GM23338 (cell line): Measurements from ENCODE around the gene MYO15B. TPM values are rescaled to one million over a fixed set of nuclear protein-coding genes. Genes with fewer than 3 reads are reported as not detected.

Experiments used
- ATAC-seq: fragments of 200-7000 bp; cut with Tn5 transposase; 3 replicates; pipeline ENCODE4 v1.9.1; 2020
- DNase-seq: peaks from one replicate; pipeline ENCODE4 v3.0.0-alpha.2; 2015; ENCODE audit warnings: low spot score
- H2AFZ ChIP-seq: fragments of 200-600 bp; sonication (generic); 2 replicates; pipeline ENCODE4 v1.8.0; 2016; ENCODE audit warnings: antibody characterized with exemption, mild to moderate bottlenecking, moderate library complexity
- H3F3A ChIP-seq: fragments of 200-600 bp; sonication (generic); replicated peaks from 2 replicates; pipeline ENCODE4 v1.8.0; 2017; ENCODE audit warnings: antibody characterized with exemption, mixed run types, low read depth
- H3K27ac ChIP-seq: fragments of 200-600 bp; sonication (generic); 2 replicates; pipeline ENCODE4 v1.6.1; 2016; ENCODE audit warnings: low read depth
- H3K27me3 ChIP-seq: fragments of 200-600 bp; sonication (generic); 2 replicates; pipeline ENCODE4 v1.8.0; 2016; ENCODE audit warnings: mild to moderate bottlenecking, mixed run types, moderate library complexity; ENCODE audit not compliant: insufficient read depth
- H3K36me3 ChIP-seq: fragments of 200-600 bp; sonication (generic); 2 replicates; pipeline ENCODE4 v1.8.0; 2016; ENCODE audit warnings: mild to moderate bottlenecking; ENCODE audit not compliant: insufficient read depth
- H3K4me1 ChIP-seq: fragments of 200-600 bp; sonication (generic); 2 replicates; pipeline ENCODE4 v1.8.0; 2016; ENCODE audit warnings: mild to moderate bottlenecking, moderate library complexity; ENCODE audit not compliant: insufficient read depth
- H3K4me2 ChIP-seq: fragments of 200-600 bp; sonication (generic); 2 replicates; pipeline ENCODE4 v1.7.1; 2017; ENCODE audit warnings: mixed run types
- H3K4me3 ChIP-seq: fragments of 200-600 bp; sonication (generic); 2 replicates; pipeline ENCODE4 v1.6.1; 2016; ENCODE audit warnings: mixed run types
- H3K79me2 ChIP-seq: fragments of 200-600 bp; sonication (generic); replicated peaks from 2 replicates; pipeline ENCODE4 v1.8.0; 2017; ENCODE audit warnings: mild to moderate bottlenecking; ENCODE audit not compliant: insufficient read depth
- H3K9me2 ChIP-seq: fragments of 200-600 bp; sonication (generic); 2 replicates; pipeline ENCODE4 v1.8.0; 2017; ENCODE audit not compliant: insufficient read depth
- H4K20me1 ChIP-seq: fragments of 200-600 bp; sonication (generic); replicated peaks from 2 replicates; pipeline ENCODE4 v1.8.0; 2017; ENCODE audit warnings: mild to moderate bottlenecking; ENCODE audit not compliant: insufficient read depth
- H3K27ac Mint-ChIP-seq: 2 replicates; pipeline ENCODE4 v1.8.0; 2020; ENCODE audit warnings: inconsistent platforms, mild to moderate bottlenecking, moderate library complexity, mixed read lengths
- H3K27me3 Mint-ChIP-seq: 3 replicates; pipeline ENCODE4 v1.8.0; 2022; ENCODE audit warnings: low read depth, mild to moderate bottlenecking, moderate library complexity, mixed read lengths, inconsistent platforms; ENCODE audit not compliant: insufficient read depth, poor library complexity
- H3K36me3 Mint-ChIP-seq: 3 replicates; pipeline ENCODE4 v1.8.0; 2021; ENCODE audit warnings: low read depth, mild to moderate bottlenecking, inconsistent platforms, moderate library complexity, mixed read lengths
- H3K4me1 Mint-ChIP-seq: 3 replicates; pipeline ENCODE4 v1.8.0; 2020; ENCODE audit warnings: mild to moderate bottlenecking, inconsistent platforms, mixed read lengths
- H3K4me3 Mint-ChIP-seq: 3 replicates; pipeline ENCODE4 v1.8.0; 2021; ENCODE audit warnings: moderate library complexity, mild to moderate bottlenecking, inconsistent platforms, mixed read lengths
- H3K9me3 Mint-ChIP-seq: 3 replicates; pipeline ENCODE4 v1.8.0; 2020; ENCODE audit warnings: moderate library complexity, mild to moderate bottlenecking, inconsistent platforms, mixed read lengths
- EZH2phosphoT487 ChIP-seq: fragments of 200-600 bp; sonication (generic); IDR thresholded peaks from one replicate; pipeline ENCODE4 v1.8.1; 2018; ENCODE audit warnings: antibody characterized with exemption; ENCODE audit not compliant: unreplicated experiment
- NANOG ChIP-seq: IDR thresholded peaks from 2 replicates; pipeline ENCODE4 v1.6.1; 2016; ENCODE audit warnings: antibody characterized with exemption, borderline replicate concordance
- POLR2AphosphoS5 ChIP-seq: IDR thresholded peaks from 2 replicates; pipeline ENCODE4 v1.6.1; 2016; ENCODE audit warnings: antibody characterized with exemption, low read depth
- STAT1 ChIP-seq: IDR thresholded peaks from one replicate; pipeline ENCODE4 v1.6.1; 2016; ENCODE audit warnings: antibody characterized with exemption; ENCODE audit not compliant: unreplicated experiment
- polyA plus RNA-seq: library from polyadenylated mRNA; unstranded; fragments of >200 nt; fragmentation: Nextera tagmentation; extraction: Ambion mirVana; gene quantifications from 2 replicates; pipeline ENCODE4 v1.2.1, GENCODE V29; 2016
- total RNA-seq: library from RNA; depleted of rRNA; stranded (reverse); fragments of >200 nt; shearing (Covaris generic); gene quantifications from 2 replicates; pipeline ENCODE4 v1.2.3, GENCODE V29; 2014
- TF ChIP-seq, protein P1 (sequence below): fragments of 250-450 bp; sonication (Bioruptor Pico); IDR thresholded peaks from 2 replicates; pipeline ENCODE4 v1.5.0; 2020; ENCODE audit warnings: mild to moderate bottlenecking, moderate library complexity
- TF ChIP-seq, protein P2 (sequence below): IDR thresholded peaks from 2 replicates; pipeline ENCODE4 v1.6.1; 2016; ENCODE audit warnings: antibody characterized with exemption
- TF ChIP-seq, protein P3 (sequence below), 2 experiments: fragments of 200-600 bp in 1 of 2; sonication (generic) in 1 of 2; conservative IDR thresholded peaks; 2 replicates each; pipeline versions ENCODE4 v1.5.1 to v1.6.1; 2016 to 2017; ENCODE audit warnings: antibody characterized with exemption in 2 of 2, low read depth in 2 of 2, mild to moderate bottlenecking in 2 of 2, moderate library complexity in 1 of 2

The MYO15B gene
- total and polyA plus RNA-seq, 2 experiments from 2014 or later: 6.6 to 12.4 TPM

DNA sequence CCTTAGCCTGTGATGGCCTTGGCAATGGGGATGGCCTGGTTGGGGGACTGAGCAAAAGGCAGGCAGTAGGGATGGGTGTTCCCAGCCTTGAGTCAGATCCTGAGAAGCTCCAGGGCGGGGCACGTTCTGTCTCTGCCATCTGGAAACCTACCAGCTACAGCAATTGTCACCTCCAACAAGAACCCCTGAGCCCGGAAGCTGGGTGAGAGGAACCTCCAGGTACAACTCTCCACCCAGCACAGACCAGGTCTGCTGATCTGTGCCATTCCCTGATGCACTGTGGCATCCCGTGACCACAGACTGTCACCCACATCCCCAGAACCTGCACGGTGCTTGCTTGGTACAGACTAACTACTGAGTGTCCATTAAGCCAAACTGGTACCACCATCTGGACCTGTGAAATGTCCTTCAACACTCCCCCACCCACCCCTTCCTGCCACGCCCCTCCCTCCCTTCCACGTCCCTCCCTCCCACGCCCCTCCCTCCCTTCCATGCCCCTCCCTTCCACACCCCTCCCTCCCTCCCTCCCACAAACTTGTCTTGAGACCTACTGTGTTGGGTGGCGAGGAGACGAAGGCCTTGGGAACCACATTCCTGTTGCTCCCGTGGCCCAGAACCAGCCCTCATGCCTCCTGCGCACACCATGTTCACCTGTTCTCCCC, 16.6 kb downstream of the MYO15B start:
- Histone ChIP-seq H3K27me3 (no peaks in the 10 kb centered on the region), H3K4me1 (no peaks in the 10 kb centered on the region), H3F3A (no peaks in the 10 kb centered on the region), H3K36me3 (no peaks in the 10 kb centered on the region), H3K27ac (no peak overlapping the region), H4K20me1 (no peaks in the 10 kb centered on the region), H3K9me2 (no peaks in the 10 kb centered on the region), H3K4me3 (no peak overlapping the region), H3K4me2 (no peak overlapping the region), H2AFZ (no peak overlapping the region), H3K79me2 (no peaks in the 10 kb centered on the region)
- DNase-seq (no peak), ATAC-seq (no peak)
- Mint-ChIP-seq H3K9me3 (no peaks in the 10 kb centered on the region), H3K36me3 (no peaks in the 10 kb centered on the region; the same call in 2 of the 3 replicates), H3K27ac (no peak overlapping the region), H3K4me1 (no peaks in the 10 kb centered on the region), H3K4me3 (no peak overlapping the region), H3K27me3 (peaks cover 15% of the 10 kb centered on the region)
- TF ChIP-seq, protein P1, sequence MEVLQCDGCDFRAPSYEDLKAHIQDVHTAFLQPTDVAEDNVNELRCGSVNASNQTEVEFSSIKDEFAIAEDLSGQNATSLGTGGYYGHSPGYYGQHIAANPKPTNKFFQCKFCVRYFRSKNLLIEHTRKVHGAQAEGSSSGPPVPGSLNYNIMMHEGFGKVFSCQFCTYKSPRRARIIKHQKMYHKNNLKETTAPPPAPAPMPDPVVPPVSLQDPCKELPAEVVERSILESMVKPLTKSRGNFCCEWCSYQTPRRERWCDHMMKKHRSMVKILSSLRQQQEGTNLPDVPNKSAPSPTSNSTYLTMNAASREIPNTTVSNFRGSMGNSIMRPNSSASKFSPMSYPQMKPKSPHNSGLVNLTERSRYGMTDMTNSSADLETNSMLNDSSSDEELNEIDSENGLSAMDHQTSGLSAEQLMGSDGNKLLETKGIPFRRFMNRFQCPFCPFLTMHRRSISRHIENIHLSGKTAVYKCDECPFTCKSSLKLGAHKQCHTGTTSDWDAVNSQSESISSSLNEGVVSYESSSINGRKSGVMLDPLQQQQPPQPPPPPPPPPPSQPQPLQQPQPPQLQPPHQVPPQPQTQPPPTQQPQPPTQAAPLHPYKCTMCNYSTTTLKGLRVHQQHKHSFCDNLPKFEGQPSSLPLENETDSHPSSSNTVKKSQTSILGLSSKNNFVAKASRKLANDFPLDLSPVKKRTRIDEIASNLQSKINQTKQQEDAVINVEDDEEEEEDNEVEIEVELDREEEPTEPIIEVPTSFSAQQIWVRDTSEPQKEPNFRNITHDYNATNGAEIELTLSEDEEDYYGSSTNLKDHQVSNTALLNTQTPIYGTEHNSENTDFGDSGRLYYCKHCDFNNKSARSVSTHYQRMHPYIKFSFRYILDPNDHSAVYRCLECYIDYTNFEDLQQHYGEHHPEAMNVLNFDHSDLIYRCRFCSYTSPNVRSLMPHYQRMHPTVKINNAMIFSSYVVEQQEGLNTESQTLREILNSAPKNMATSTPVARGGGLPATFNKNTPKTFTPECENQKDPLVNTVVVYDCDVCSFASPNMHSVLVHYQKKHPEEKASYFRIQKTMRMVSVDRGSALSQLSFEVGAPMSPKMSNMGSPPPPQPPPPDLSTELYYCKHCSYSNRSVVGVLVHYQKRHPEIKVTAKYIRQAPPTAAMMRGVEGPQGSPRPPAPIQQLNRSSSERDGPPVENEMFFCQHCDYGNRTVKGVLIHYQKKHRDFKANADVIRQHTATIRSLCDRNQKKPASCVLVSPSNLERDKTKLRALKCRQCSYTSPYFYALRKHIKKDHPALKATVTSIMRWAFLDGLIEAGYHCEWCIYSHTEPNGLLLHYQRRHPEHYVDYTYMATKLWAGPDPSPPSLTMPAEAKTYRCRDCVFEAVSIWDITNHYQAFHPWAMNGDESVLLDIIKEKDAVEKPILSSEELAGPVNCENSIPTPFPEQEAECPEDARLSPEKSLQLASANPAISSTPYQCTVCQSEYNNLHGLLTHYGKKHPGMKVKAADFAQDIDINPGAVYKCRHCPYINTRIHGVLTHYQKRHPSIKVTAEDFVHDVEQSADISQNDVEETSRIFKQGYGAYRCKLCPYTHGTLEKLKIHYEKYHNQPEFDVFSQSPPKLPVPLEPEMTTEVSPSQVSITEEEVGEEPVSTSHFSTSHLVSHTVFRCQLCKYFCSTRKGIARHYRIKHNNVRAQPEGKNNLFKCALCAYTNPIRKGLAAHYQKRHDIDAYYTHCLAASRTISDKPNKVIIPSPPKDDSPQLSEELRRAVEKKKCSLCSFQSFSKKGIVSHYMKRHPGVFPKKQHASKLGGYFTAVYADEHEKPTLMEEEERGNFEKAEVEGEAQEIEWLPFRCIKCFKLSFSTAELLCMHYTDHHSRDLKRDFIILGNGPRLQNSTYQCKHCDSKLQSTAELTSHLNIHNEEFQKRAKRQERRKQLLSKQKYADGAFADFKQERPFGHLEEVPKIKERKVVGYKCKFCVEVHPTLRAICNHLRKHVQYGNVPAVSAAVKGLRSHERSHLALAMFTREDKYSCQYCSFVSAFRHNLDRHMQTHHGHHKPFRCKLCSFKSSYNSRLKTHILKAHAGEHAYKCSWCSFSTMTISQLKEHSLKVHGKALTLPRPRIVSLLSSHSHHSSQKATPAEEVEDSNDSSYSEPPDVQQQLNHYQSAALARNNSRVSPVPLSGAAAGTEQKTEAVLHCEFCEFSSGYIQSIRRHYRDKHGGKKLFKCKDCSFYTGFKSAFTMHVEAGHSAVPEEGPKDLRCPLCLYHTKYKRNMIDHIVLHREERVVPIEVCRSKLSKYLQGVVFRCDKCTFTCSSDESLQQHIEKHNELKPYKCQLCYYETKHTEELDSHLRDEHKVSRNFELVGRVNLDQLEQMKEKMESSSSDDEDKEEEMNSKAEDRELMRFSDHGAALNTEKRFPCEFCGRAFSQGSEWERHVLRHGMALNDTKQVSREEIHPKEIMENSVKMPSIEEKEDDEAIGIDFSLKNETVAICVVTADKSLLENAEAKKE: no peak
- TF ChIP-seq STAT1 (no peak), POLR2AphosphoS5 (no peak), NANOG (no peak), EZH2phosphoT487 (no peak)
- TF ChIP-seq, protein P2, sequence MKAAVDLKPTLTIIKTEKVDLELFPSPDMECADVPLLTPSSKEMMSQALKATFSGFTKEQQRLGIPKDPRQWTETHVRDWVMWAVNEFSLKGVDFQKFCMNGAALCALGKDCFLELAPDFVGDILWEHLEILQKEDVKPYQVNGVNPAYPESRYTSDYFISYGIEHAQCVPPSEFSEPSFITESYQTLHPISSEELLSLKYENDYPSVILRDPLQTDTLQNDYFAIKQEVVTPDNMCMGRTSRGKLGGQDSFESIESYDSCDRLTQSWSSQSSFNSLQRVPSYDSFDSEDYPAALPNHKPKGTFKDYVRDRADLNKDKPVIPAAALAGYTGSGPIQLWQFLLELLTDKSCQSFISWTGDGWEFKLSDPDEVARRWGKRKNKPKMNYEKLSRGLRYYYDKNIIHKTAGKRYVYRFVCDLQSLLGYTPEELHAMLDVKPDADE: no peak
- TF ChIP-seq, protein P3, sequence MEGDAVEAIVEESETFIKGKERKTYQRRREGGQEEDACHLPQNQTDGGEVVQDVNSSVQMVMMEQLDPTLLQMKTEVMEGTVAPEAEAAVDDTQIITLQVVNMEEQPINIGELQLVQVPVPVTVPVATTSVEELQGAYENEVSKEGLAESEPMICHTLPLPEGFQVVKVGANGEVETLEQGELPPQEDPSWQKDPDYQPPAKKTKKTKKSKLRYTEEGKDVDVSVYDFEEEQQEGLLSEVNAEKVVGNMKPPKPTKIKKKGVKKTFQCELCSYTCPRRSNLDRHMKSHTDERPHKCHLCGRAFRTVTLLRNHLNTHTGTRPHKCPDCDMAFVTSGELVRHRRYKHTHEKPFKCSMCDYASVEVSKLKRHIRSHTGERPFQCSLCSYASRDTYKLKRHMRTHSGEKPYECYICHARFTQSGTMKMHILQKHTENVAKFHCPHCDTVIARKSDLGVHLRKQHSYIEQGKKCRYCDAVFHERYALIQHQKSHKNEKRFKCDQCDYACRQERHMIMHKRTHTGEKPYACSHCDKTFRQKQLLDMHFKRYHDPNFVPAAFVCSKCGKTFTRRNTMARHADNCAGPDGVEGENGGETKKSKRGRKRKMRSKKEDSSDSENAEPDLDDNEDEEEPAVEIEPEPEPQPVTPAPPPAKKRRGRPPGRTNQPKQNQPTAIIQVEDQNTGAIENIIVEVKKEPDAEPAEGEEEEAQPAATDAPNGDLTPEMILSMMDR (conservative IDR thresholded peaks at IDR 0.05; ENCODE audit: low read depth in 2 of 2): no peak
